Measurements from ENCODE around the gene SIX4. TPM values are rescaled to one million over a fixed set of nuclear protein-coding genes. Genes with fewer than 3 reads are reported as not detected.

The SIX4 gene
- 26.5 and 28.9 TPM in 2 replicates for total RNA-seq (2021)
- long read RNA-seq, full-length matches to known transcripts, result 2 of 9 reads
- long read RNA-seq, partial matches to known transcripts, result 2 of 9 reads
- long read RNA-seq, other reads (novel, unspliced or antisense), result 5 of 9 reads

DNA sequence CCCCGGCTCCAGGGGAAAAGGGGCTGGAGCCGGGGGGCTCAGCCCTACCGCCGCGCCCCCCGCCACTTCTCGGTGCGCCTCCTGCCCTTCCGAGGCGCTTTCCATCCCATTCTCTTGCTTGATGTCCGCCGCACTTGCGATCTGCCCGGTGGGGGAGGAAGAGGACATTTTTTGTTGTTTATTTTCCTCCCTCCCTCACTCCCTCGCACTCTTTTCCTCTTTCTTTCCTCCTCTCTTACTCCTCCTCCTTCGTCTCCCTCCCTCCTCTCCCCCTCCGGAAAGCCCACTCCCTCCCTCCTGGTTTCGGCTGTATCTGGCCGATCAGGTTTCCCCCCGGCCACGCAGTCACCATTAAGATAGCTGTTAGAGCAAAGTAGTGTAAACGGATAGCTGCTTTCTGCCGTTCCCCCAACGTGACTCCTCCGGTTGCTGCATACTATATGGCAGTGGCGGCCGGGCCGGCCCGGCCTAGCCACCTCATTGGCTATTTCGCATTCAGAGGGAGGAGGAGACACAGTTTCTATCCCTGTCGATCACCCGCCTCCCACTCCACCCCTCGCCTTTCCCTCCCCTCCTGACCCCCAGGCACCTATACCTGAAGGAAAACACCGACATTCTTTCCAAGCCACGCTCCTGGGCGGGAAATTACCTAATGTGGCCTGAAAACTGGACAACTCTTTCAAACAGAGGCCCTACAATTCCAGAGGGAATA lies at the start of gene SIX4:
SIX4 (minus strand) TSS at position 445 of the 712 bp plus-strand sequence; CDS start at position 168, 277 bp downstream.
- Histone ChIP-seq H2BK12ac (ENCODE audit: insufficient read length, low read depth, low read length) (no peak within 1 kb of the TSS), H3K27ac (ENCODE audit: insufficient read length, low read depth, low read length) (peak within 1 kb of the TSS; percentile 92), H3K9ac (ENCODE audit: extremely low read depth, insufficient read length, low read length) (peak within 1 kb of the TSS; percentile 94), H2BK15ac (ENCODE audit: low read depth, low read length) (0 out of 2 replicates have a peak within 1 kb of the TSS, but pooled peaks have one; percentile 24), H4K5ac (ENCODE audit: insufficient read length, low read depth, low read length) (no peak within 1 kb of the TSS), H3K79me2 (ENCODE audit: insufficient read depth, low read length) (peaks cover 7% of the 10 kb centered on the region; the same call in 1 of the 2 replicates), H3K56ac (ENCODE audit: insufficient read length, low read depth, low read length) (no peak within 1 kb of the TSS), H3K14ac (ENCODE audit: insufficient read depth, low read length) (peak within 1 kb of the TSS; percentile 65), H3K23me2 (ENCODE audit: insufficient read length, low read depth, low read length, poor library complexity, severe bottlenecking) (peaks cover 20% of the 10 kb centered on the region), H3K27me3 (ENCODE audit: insufficient read depth, low read length) (no peaks in the 10 kb centered on the region), H4K20me1 (ENCODE audit: control insufficient read depth, insufficient read depth, insufficient read length) (no peaks in the 10 kb centered on the region), H2BK20ac (ENCODE audit: low read depth, low read length, poor library complexity, severe bottlenecking) (no peak within 1 kb of the TSS), H3K4ac (ENCODE audit: low read depth, low read length) (no peak within 1 kb of the TSS; the same call in 1 of the 2 replicates), H3K4me1 (ENCODE audit: insufficient read depth, low read length) (peaks cover 3% of the 10 kb centered on the region; the same call in 1 of the 2 replicates), H3K9me3 (ENCODE audit: control insufficient read depth, low read depth, low read length) (no peaks in the 10 kb centered on the region), H2AFZ (ENCODE audit: low read length) (peak within 1 kb of the TSS; percentile 75), H2BK120ac (ENCODE audit: low read depth, low read length, poor library complexity, severe bottlenecking) (no peak within 1 kb of the TSS), H3T11ph (ENCODE audit: low read length) (no peak within 1 kb of the TSS), H3K18ac (ENCODE audit: insufficient read length, low read depth, low read length) (peak within 1 kb of the TSS; percentile 86), H4K91ac (ENCODE audit: insufficient read length, low read depth, low read length) (no peak within 1 kb of the TSS), H3K4me2 (ENCODE audit: insufficient read depth, insufficient read length, low read length) (peak within 1 kb of the TSS; percentile 75), H4K8ac (replicated peaks; ENCODE audit: insufficient read length, low read depth, low read length) (no peak within 1 kb of the TSS), H3K23ac (ENCODE audit: insufficient read length, low read depth, low read length) (no peak within 1 kb of the TSS), H2BK5ac (ENCODE audit: insufficient read length, low read length) (peak within 1 kb of the TSS; percentile 58), H3K79me1 (ENCODE audit: insufficient read depth, low read depth, low read length, poor library complexity, severe bottlenecking) (peaks cover 6% of the 10 kb centered on the region), H2AK5ac (ENCODE audit: insufficient read length, low read length) (no peak within 1 kb of the TSS)
- TF ChIP-seq CTCF (conservative IDR thresholded peaks at IDR 0.05), result no peak
- peaks cover 22 to 24% of the 10 kb centered on the region in 2 experiments for H3K4me1 Mint-ChIP-seq
- H3K36me3 Mint-ChIP-seq (ENCODE audit: insufficient read depth in 1 of 3, low read depth in 3 of 3), result peaks cover 15 to 22% (median 16%) of the 10 kb centered on the region in 3 experiments
- no CpG with 5 or more reads among the region's 36 CpGs for WGBS (ENCODE audit: extremely low coverage, insufficient read length, low lambda C conversion rate)
- H3K27ac Mint-ChIP-seq, result peak within 1 kb of the TSS; percentile 93 to 98 (median 97)
- H3K4me3 Mint-ChIP-seq, result peak within 1 kb of the TSS; percentile 96
- H3K9me3 Mint-ChIP-seq, result no peaks in the 10 kb centered on the region; a peak in 1 of 5 replicates
- H3K27me3 Mint-ChIP-seq (ENCODE audit: low read depth), result peaks cover 1% of the 10 kb centered on the region
- peak; percentile 94 for DNase-seq
